Neural progenitor cell (in vitro differentiated cells): ENCODE results near the gene FUZ. TPM values are rescaled to one million over a fixed set of nuclear protein-coding genes. Genes with fewer than 3 reads are reported as not detected.

Source experiments
- DNase-seq: peaks from one replicate; pipeline ENCODE4 v3.0.0-alpha.2; 2016; ENCODE audit warnings: low spot score
- H2AFZ ChIP-seq: fragments of 200-600 bp; sonication (generic); replicated peaks from 2 replicates; pipeline ENCODE4 v1.6.1; 2016; ENCODE audit warnings: antibody characterized with exemption
- H3F3A ChIP-seq: fragments of 200-600 bp; sonication (generic); 2 replicates; pipeline ENCODE4 v1.6.1; 2016; ENCODE audit warnings: antibody characterized with exemption, low read depth
- H3K27ac ChIP-seq: fragments of 200-600 bp; sonication (generic); 2 replicates; pipeline ENCODE4 v1.5.1; 2016; ENCODE audit warnings: mild to moderate bottlenecking
- H3K27me3 ChIP-seq: fragments of 200-600 bp; sonication (generic); 2 replicates; pipeline ENCODE4 v1.6.1; 2016; ENCODE audit warnings: mild to moderate bottlenecking, moderate library complexity
- H3K36me3 ChIP-seq: fragments of 200-600 bp; sonication (generic); 2 replicates; pipeline ENCODE4 v1.5.1; 2016
- H3K4me1 ChIP-seq: fragments of 200-600 bp; sonication (generic); 2 replicates; pipeline ENCODE4 v1.6.1; 2016; ENCODE audit warnings: mixed run types
- H3K4me2 ChIP-seq: fragments of 200-600 bp; sonication (generic); 2 replicates; pipeline ENCODE4 v1.6.1; 2016
- H3K4me3 ChIP-seq: fragments of 200-600 bp; sonication (generic); 2 replicates; pipeline ENCODE4 v1.5.1; 2016
- H3K79me2 ChIP-seq: fragments of 200-600 bp; sonication (generic); 2 replicates; pipeline ENCODE4 v1.6.1; 2016; ENCODE audit warnings: low read depth
- H3K9ac ChIP-seq: fragments of 200-600 bp; sonication (generic); 2 replicates; pipeline ENCODE4 v1.6.1; 2016
- H3K9me3 ChIP-seq: fragments of 200-600 bp; sonication (generic); 2 replicates; pipeline ENCODE4 v1.5.1; 2016; ENCODE audit warnings: low read depth
- H4K20me1 ChIP-seq: fragments of 200-600 bp; sonication (generic); 2 replicates; pipeline ENCODE4 v1.6.1; 2016; ENCODE audit warnings: low read depth
- H3K27ac Mint-ChIP-seq: 3 replicates; pipeline ENCODE4 v1.8.0; 2021; ENCODE audit warnings: mixed read lengths
- H3K27me3 Mint-ChIP-seq: 2 replicates; pipeline ENCODE4 v1.8.0; 2022; ENCODE audit warnings: low read depth, mild to moderate bottlenecking, inconsistent platforms, moderate library complexity, mixed read lengths; ENCODE audit not compliant: insufficient read depth
- H3K36me3 Mint-ChIP-seq: 3 replicates; pipeline ENCODE4 v1.8.0; 2021; ENCODE audit warnings: mixed read lengths
- H3K4me1 Mint-ChIP-seq: 3 replicates; pipeline ENCODE4 v1.8.0; 2021; ENCODE audit warnings: mixed read lengths
- H3K4me3 Mint-ChIP-seq: 3 replicates; pipeline ENCODE4 v1.8.0; 2021; ENCODE audit warnings: mild to moderate bottlenecking, moderate library complexity, mixed read lengths
- H3K9me3 Mint-ChIP-seq: 3 replicates; pipeline ENCODE4 v1.8.0; 2020; ENCODE audit warnings: mixed read lengths
- EZH2 ChIP-seq: fragments of 200-600 bp; sonication (generic); IDR thresholded peaks from 2 replicates; pipeline ENCODE4 v1.6.1; 2017; ENCODE audit warnings: antibody characterized with exemption, mild to moderate bottlenecking, moderate library complexity
- EZH2phosphoT487 ChIP-seq: fragments of 200-600 bp; sonication (generic); IDR thresholded peaks from 2 replicates; pipeline ENCODE4 v1.6.1; 2017; ENCODE audit warnings: antibody characterized with exemption
- total RNA-seq: library from RNA; depleted of rRNA; stranded (reverse); fragments of >200 nt; gene quantifications from 2 replicates; pipeline ENCODE4 v1.2.3, GENCODE V29; 2015; ENCODE audit warnings: low replicate concordance
- TF ChIP-seq, protein P1 (sequence below): fragments of 200-600 bp; sonication (generic); IDR thresholded peaks from 2 replicates; pipeline ENCODE4 v1.5.1; 2017; ENCODE audit warnings: antibody characterized with exemption, mild to moderate bottlenecking

Gene FUZ
- total RNA-seq, 1 donor from 2014 or later, result 24.6 TPM

DNA sequence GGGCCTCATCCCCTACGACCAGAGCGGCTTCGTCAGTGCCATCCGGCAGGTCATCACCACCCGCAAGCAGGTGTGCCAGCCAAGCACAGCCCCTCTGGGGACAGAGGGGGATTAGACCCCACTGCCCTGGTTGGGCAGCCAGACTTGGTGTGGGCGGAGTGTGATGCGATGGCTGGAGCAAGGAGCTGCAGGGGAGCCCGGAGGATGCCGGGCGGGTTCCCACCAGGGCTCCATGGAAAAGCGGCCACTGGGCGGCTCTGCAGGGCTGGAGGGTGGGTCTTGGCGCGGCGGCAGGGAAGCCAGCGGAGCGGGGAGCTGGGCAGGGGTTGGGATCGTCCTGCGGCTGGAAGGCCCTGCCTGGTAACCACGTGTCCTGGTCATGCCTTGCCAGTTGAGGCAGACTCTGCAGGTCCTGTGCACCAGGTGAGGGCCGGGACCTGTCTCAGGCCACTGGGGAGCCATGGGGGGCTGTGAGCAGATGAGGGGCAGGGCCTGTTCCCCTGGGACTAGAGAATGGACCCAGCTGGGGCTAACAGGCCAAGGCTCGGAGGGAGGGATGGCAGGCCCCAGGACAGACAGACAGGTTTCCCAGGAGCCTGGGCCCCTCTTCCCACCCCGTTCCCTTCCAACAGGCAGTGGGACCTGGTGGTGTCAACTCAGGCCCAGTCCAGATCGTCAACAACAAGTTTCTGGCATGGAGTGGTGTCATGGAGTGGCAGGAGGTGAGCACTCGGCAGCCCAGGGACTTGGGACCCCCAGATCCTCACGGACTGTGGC, 44.2 kb upstream of the FUZ start:
- no peaks in the 10 kb centered on the region for H3K36me3 ChIP-seq
- peaks cover 42% of the 10 kb centered on the region for H3K79me2 ChIP-seq
- DNase-seq, result no peak
- H3K27me3 ChIP-seq, result no peaks in the 10 kb centered on the region
- peaks cover 99% of the 10 kb centered on the region for H4K20me1 ChIP-seq
- peak overlapping the region; percentile 76 for H3K27ac ChIP-seq
- no peaks in the 10 kb centered on the region for H3K9me3 ChIP-seq
- H3K4me2 ChIP-seq, result no peak overlapping the region
- peaks cover 17% of the 10 kb centered on the region for H3K36me3 Mint-ChIP-seq
- H3K4me1 Mint-ChIP-seq, result peaks cover 23% of the 10 kb centered on the region
- no peak overlapping the region for H3K27ac Mint-ChIP-seq
- no peak overlapping the region for H3K9ac ChIP-seq
- no peak for TF ChIP-seq EZH2phosphoT487
- no peak for TF ChIP-seq EZH2
- TF ChIP-seq, protein P1, sequence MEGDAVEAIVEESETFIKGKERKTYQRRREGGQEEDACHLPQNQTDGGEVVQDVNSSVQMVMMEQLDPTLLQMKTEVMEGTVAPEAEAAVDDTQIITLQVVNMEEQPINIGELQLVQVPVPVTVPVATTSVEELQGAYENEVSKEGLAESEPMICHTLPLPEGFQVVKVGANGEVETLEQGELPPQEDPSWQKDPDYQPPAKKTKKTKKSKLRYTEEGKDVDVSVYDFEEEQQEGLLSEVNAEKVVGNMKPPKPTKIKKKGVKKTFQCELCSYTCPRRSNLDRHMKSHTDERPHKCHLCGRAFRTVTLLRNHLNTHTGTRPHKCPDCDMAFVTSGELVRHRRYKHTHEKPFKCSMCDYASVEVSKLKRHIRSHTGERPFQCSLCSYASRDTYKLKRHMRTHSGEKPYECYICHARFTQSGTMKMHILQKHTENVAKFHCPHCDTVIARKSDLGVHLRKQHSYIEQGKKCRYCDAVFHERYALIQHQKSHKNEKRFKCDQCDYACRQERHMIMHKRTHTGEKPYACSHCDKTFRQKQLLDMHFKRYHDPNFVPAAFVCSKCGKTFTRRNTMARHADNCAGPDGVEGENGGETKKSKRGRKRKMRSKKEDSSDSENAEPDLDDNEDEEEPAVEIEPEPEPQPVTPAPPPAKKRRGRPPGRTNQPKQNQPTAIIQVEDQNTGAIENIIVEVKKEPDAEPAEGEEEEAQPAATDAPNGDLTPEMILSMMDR, result no peak
- peaks cover 10% of the 10 kb centered on the region for H3K4me1 ChIP-seq
- no peaks in the 10 kb centered on the region for H3K9me3 Mint-ChIP-seq
- H3K4me3 Mint-ChIP-seq, result peak overlapping the region; percentile 18
- peaks cover 24% of the 10 kb centered on the region for H3K27me3 Mint-ChIP-seq
- H3F3A ChIP-seq, result peaks cover 82% of the 10 kb centered on the region
- no peak overlapping the region for H3K4me3 ChIP-seq
- H2AFZ ChIP-seq, result no peak overlapping the region

DNA sequence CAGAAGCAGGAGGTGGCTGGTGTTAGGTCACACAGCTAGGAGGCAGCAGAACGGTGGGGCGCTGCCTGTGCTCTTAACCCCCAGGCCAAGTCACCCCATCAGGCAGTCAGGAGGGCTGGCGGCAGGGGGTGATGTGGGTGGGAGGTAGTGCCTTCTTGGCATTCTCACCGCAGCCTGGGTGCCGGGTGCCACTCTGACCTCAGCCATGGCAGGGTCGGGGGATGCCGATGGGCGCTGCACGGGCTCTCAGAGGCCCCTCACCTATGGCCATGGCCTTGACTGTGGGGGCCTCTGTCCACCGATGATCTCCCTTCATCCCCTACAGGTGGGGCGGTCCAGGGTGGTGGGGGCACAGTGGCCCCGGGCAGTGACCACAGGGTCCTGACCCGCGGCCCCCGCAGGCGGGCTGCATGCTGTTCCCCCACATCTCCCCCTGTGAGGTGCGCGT, 43.5 kb upstream of the FUZ start:
- no peaks in the 10 kb centered on the region for H3K27me3 ChIP-seq
- peaks cover 25% of the 10 kb centered on the region for H3K27me3 Mint-ChIP-seq
- peaks cover 99% of the 10 kb centered on the region for H4K20me1 ChIP-seq
- no peaks in the 10 kb centered on the region for H3K9me3 Mint-ChIP-seq
- peaks cover 84% of the 10 kb centered on the region for H3F3A ChIP-seq
- no peak overlapping the region for H3K27ac ChIP-seq
- no peak for DNase-seq
- no peak overlapping the region for H3K9ac ChIP-seq
- H3K9me3 ChIP-seq, result no peaks in the 10 kb centered on the region
- H3K36me3 ChIP-seq, result no peaks in the 10 kb centered on the region
- H3K79me2 ChIP-seq, result peaks cover 48% of the 10 kb centered on the region
- TF ChIP-seq, protein P1, result no peak
- no peak for TF ChIP-seq EZH2
- TF ChIP-seq EZH2phosphoT487, result no peak
- H3K27ac Mint-ChIP-seq, result no peak overlapping the region
- H3K4me3 Mint-ChIP-seq, result no peak overlapping the region
- no peak overlapping the region for H2AFZ ChIP-seq
- H3K4me1 ChIP-seq, result peaks cover 12% of the 10 kb centered on the region
- peaks cover 24% of the 10 kb centered on the region for H3K4me1 Mint-ChIP-seq
- no peak overlapping the region for H3K4me3 ChIP-seq
- no peak overlapping the region for H3K4me2 ChIP-seq
- peaks cover 19% of the 10 kb centered on the region for H3K36me3 Mint-ChIP-seq

DNA sequence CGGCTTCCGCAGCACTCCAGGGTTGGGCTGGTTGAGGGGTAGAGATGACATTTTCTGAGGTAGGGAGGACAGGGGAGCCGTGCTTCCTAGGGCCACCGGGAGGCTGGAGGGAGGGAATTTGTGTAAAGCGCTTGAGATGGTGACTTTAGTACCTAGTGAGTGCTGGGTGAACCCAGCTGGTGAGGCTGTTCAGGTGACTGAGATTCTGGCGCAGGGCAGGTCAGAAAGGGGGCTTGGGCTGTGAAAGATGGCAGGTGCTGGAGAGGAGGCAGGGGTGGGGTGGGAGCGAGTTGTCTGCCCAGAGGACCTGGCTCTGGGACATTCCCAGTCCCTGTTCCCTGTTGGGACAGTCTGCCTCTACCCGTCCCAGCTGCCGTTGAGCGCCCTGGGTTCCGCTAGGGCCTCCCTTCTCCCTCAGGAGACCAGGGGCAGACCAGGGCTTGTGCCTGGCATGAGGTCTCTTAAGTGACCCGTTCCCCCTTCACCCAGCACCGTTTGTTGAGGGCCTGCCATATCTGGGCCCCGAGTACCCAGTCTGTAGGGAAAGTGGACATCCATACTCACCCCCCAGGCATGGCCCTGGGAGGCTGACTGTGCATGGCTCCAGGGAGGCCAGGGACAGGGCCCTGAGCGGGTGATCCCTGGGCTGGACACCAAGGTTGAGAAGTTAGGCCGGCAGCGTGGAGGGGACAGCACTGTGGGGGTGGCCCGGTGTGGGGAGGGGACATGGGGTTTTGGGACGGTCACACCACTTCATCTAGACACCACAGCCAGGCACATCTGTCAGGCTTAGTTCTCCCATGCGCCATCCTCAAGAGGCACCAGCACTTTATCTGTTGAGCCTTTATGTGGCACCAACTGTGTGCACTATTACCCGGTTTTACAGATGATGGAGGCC, 42.8 kb upstream of the FUZ start:
- Histone ChIP-seq H2AFZ (no peak overlapping the region), H3K4me1 (peaks cover 12% of the 10 kb centered on the region), H3K9me3 (no peaks in the 10 kb centered on the region), H3K9ac (no peak overlapping the region), H3K27ac (no peak overlapping the region), H3F3A (peaks cover 80% of the 10 kb centered on the region), H4K20me1 (peaks cover 95% of the 10 kb centered on the region), H3K36me3 (no peaks in the 10 kb centered on the region), H3K4me2 (no peak overlapping the region), H3K79me2 (peaks cover 51% of the 10 kb centered on the region), H3K4me3 (no peak overlapping the region), H3K27me3 (no peaks in the 10 kb centered on the region)
- Mint-ChIP-seq H3K36me3 (peaks cover 19% of the 10 kb centered on the region), H3K4me3 (peak overlapping the region; percentile 55), H3K4me1 (peaks cover 22% of the 10 kb centered on the region), H3K9me3 (no peaks in the 10 kb centered on the region), H3K27me3 (peaks cover 25% of the 10 kb centered on the region), H3K27ac (peak overlapping the region; percentile 90)
- no peak for TF ChIP-seq EZH2
- TF ChIP-seq, protein P1, result no peak
- no peak for TF ChIP-seq EZH2phosphoT487
- no peak for DNase-seq
